ENCODE measurements around the gene ACTL9.

Gene ACTL9

GRCh38 chr19:8684001-8684902 lies 14.3 kb downstream of the ACTL9 start:
- no peak for DNase-seq (ENCODE audit: low spot score)

GRCh38 chr19:8682931-8683330 lies 15.7 kb downstream of the ACTL9 start:
- no peak for DNase-seq (ENCODE audit: low spot score)

GRCh38 chr19:8682472-8682871 lies 16.1 kb downstream of the ACTL9 start:
- DNase-seq (ENCODE audit: low spot score): no peak

- no peak for DNase-seq (ENCODE audit: low spot score)
Measured at GRCh38 chr19:8681345-8682029, 17.1 kb downstream of the ACTL9 start.

- DNase-seq (ENCODE audit: low spot score): no peak
Measured at GRCh38 chr19:8680676-8681344, 17.8 kb downstream of the ACTL9 start.

GRCh38 chr19:8678244-8678807 lies 20.3 kb downstream of the ACTL9 start:
- DNase-seq (ENCODE audit: low spot score): no peak

GRCh38 chr19:8675066-8675465 lies 23.5 kb downstream of the ACTL9 start:
- no peak for DNase-seq (ENCODE audit: low spot score)

GRCh38 chr19:8673276-8673891 lies 25.2 kb downstream of the ACTL9 start:
- no peak for DNase-seq (ENCODE audit: low spot score)

- no peak for DNase-seq (ENCODE audit: low spot score)
Measured at GRCh38 chr19:8666814-8667405, 31.7 kb downstream of the ACTL9 start.

- no peak for DNase-seq (ENCODE audit: low spot score)
Measured at GRCh38 chr19:8665468-8666213, 33.0 kb downstream of the ACTL9 start.

GRCh38 chr19:8664671-8665057 lies 33.9 kb downstream of the ACTL9 start:
- DNase-seq (ENCODE audit: low spot score): no peak

- DNase-seq (ENCODE audit: low spot score): no peak
Measured at GRCh38 chr19:8663920-8664670, 34.5 kb downstream of the ACTL9 start.

- DNase-seq (ENCODE audit: low spot score): no peak
Measured at GRCh38 chr19:8662263-8662662, 36.3 kb downstream of the ACTL9 start.

GRCh38 chr19:8659905-8660304 lies 38.7 kb downstream of the ACTL9 start:
- DNase-seq (ENCODE audit: low spot score): no peak

GRCh38 chr19:8657869-8658268 lies 40.7 kb downstream of the ACTL9 start:
- DNase-seq (ENCODE audit: low spot score): no peak

- no peak for DNase-seq (ENCODE audit: low spot score)
Measured at GRCh38 chr19:8655340-8655709, 43.3 kb downstream of the ACTL9 start.

GRCh38 chr19:8654591-8655339 lies 43.8 kb downstream of the ACTL9 start:
- DNase-seq (ENCODE audit: low spot score): peak; percentile 68

- no peak for DNase-seq (ENCODE audit: low spot score)
Measured at GRCh38 chr19:8648240-8648639, 50.4 kb downstream of the ACTL9 start.

Data from NAMALWA (cell line).